HG03520 (cell line): ENCODE measurements around the gene NUPR1.
"Not testable (repeated sequence)": the region's sequence is repeated elsewhere in the genome, so short reads cannot be mapped to it uniquely, and the experiment has no call there.

Source experiments
- ATAC-seq: cut with Tn5 transposase; IDR thresholded peaks from one replicate; pipeline ENCODE4 v1.9.1; 2021; ENCODE audit warnings: mild to moderate bottlenecking, moderate library complexity; ENCODE audit not compliant: unreplicated experiment

The NUPR1 gene

GRCh38 chr16:28555561-28555960 lies 16.8 kb upstream of the NUPR1 start:
- ATAC-seq, result no peak

GRCh38 chr16:28554634-28555423 lies 16.1 kb upstream of the NUPR1 start:
- ATAC-seq, result no peak

DNA sequence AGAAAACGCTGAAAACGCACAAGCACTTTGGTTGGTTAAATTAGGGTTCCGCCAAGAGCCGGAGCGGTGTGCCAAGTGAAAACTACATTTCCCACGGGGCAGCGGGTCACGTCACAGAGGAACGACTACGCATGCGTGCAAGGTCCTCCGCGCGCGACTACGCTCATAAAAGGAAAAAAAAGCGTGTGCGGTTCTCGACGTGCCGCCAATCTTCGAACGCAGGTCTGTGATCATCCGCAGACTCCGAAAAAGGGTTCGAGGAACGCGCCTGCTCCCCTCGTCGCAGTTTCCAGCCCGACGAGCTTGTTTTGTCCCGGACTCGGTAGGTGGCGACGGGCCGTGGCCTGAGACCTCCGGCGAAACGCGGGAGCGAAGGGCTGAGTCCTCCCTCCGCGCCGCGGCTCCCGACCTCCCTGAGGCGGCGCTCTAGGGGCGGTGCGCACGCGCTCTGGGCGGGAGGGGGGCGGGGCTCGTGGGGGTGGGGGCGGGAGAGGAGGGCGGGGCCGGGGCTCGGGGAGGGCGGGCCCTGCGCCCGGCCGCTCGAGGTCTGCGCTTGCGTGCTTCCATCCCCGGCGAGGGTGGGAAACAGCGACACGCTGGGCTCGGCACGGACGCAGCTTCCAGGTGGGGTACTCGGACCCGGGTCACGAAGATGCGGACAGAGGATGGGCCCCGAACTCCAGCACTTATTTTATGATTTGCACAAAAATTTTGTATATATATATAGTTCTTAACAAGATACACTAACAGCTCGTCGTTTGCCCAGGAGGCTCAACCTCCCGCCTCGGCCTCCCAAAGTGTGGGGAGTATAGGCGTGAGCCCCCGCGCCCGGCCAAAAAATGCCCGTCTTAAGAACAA lies 15.2 kb upstream of the NUPR1 start, which contains the start of gene SGF29:
Gene SGF29 (plus strand): TSS at position 145 of the 858 bp plus-strand sequence. CDS start 27,150 bp downstream, outside the sequence.
- ATAC-seq, result peak; percentile 70

GRCh38 chr16:28549301-28549899 lies 10.6 kb upstream of the NUPR1 start:
- ATAC-seq, result no peak

GRCh38 chr16:28548306-28548802 lies 9.6 kb upstream of the NUPR1 start:
- no peak for ATAC-seq

GRCh38 chr16:28546626-28547025 lies 7.9 kb upstream of the NUPR1 start:
- ATAC-seq, result no peak

- ATAC-seq, result not testable (repeated sequence)
Measured at GRCh38 chr16:28545964-28546363, 7.2 kb upstream of the NUPR1 start.

DNA sequence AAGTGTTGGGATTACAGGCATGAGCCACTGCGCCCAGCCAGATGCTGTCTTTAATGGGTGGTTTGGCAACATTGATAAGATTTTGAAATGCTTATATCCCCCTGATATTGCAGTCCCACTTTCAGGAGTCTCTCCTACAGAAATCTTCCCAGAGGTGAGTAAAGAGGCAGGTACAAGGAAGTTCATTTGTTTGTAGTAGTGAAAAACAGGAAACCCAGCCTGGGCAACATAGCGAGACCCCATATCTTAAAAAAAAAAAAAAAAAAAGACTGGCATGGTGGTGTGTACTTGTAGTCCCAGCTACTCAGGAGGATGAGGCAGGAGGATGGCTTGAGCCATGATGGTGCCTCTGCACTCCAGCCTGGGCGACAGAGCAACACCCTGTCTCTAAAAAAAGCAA lies 6.2 kb upstream of the NUPR1 start:
- ATAC-seq, result no peak

DNA sequence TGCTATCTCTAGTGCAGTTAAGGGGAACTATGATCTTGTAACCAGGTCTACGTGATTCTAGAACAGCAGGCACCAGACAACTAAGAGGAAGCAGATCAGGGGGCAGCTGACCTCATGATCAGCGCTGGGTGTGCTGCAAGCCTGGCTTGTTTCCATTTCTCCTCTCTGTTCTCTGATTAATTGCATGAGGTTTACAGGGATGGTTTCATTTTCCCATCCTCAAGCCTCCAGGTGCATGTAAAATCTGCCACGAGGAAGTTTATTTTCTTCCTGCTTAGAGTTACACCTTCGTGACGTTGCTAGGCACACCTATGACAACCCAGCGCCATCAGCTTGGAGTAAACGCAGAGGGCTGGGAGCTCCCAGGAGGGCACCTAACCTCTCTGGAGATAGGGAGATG lies 4.3 kb upstream of the NUPR1 start:
- no peak for ATAC-seq

GRCh38 chr16:28542646-28543045 lies 3.9 kb upstream of the NUPR1 start:
- no peak for ATAC-seq

- no peak for ATAC-seq
Measured at GRCh38 chr16:28540346-28540745, 1.6 kb upstream of the NUPR1 start.

DNA sequence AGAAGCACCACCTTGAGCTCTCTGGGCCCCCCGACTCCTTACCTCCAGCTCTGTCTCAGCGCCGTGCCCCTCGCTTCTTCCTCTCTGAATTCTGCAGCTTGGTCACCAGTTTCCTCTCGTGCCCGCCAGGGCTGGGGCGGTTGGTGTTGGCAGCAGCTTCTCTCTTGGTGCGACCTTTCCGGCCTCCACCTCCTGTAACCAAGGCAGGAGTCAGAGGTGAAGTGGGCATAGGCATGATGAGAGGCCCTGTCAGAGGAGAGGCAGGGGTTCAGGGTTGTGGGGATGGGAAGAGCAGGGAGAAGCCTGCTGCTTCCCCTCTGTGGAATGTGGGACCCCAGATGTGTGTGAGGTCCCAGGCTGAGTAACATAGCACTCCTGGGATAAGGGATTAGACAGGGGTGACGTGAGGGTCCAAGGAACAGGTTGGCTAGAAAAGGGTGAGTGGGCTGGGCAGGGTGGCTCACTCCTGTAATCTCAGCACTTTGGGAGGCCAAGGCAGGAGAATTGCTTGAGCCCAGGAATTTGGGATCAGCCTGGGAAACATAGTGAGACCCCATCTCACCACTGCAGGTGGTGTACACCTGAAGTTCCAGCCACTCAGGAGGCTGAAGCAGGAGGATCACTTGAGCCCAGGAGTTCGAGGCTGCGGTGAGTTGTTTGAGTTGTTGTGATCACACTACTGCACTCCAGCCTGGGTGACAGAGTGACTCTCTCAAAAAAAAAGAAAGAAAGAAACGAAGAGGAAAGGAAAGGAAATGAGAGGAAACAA lies 626 bp downstream of the NUPR1 start:
- ATAC-seq, result no peak

GRCh38 chr16:28537076-28537475 lies 1.7 kb downstream of the NUPR1 start:
- no peak for ATAC-seq

DNA sequence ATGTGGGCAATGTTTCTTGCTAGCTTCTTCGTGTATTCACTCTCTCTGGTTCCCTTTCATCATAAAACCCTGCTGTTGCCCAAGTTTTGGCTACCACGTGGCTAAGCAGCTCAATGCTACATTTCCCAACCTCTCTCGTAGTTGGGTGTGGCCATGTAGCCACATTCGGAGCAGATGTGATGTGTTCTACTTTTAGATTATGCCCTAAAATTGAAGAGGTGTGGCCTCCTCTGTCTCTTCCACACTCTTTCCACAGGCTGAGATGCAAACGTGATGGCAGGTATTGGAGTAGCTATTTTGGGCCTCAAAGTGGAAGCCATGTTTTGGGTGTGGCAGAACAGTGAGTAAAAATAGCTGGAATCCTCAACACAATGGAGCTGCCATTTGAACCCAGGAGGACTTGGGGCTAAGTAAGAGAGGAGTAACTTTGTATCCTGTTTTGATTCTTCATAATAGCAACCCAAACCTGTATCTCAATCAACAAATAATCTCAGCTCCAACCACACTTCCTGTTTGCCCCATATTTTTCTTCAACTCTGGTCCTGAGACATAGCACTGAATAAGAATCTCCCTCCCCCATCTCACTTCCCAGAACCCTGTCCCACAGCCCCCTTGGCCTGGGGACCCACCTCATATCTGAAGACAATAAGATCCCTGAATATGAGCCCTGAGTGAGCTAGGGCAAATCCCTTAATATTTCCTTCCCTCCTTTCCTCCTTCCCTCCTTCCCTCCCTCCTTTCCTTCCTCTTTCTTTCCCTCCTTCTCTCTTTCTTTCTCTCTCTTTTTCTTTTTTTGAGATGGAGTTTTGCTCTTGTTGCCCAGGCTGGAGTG lies 4.0 kb downstream of the NUPR1 start:
- ATAC-seq, result no peak

DNA sequence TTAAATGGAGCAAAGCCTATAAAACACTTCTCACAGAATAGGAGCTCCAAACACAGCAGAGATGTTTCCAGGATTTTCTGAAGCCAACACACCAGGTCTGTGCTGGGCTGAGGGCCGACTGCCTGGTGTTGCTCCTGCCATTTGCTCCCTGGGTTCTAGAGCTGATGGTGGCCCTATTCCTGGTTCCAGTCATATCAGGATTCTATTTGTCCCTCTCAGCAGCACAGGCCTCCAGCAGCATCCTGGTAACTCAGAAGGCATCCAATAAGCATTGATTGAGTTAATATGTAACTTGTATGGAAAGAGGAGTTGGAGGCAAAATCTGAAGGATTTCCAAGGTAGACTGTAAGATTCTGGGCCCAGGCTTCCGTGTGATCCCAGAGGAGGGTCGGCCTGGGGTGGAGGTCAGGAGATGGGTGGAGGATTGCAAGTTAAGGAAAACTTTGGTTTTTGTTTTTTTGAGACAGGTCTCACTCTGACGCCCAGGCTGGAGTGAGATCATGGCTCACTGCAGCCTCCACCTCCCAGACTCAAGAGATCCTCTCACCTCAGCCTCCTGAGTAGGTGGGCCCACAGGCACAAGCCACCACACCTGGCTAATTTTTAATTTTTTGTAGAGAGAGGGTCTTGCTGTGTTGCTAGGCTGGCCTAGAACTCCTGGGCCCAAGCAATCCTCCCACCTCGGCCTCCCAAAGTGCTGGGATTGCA lies 5.7 kb downstream of the NUPR1 start:
- ATAC-seq, result no peak

GRCh38 chr16:28531777-28532744 lies 6.7 kb downstream of the NUPR1 start:
- no peak for ATAC-seq

- ATAC-seq, result no peak
Measured at GRCh38 chr16:28529124-28529523, 9.7 kb downstream of the NUPR1 start.

- ATAC-seq, result no peak
Measured at GRCh38 chr16:28528463-28528867, 10.3 kb downstream of the NUPR1 start.
